Activated CD8-positive, alpha-beta memory T cell treated with anti-CD3 and anti-CD28 coated beads, Interleukin-2, amount 10 ng/mL, durations not matched to agents 7 days and 5 days (primary cell): ENCODE measurements around the gene ATXN1. TPM values are rescaled to one million over a fixed set of nuclear protein-coding genes. Genes with fewer than 3 reads are reported as not detected.
"Not testable (repeated sequence)": the region's sequence is repeated elsewhere in the genome, so short reads cannot be mapped to it uniquely, and the experiment has no call there.

ENCODE experiments used
- ATAC-seq: fragments of 150-1000 bp; cut with Tn5 transposase; one replicate; pipeline ENCODE4 v1.10.0; 2021; ENCODE audit warnings: moderate library complexity
- CTCF ChIA-PET: fragments of 350-600 bp; sonication (Branson Sonifier 250); formaldehyde crosslinking; loops from one replicate; lab custom pipeline; 2021; ENCODE audit warnings: antibody characterized with exemption; lab: Charles Lee
- DNase-seq: peaks from one replicate; pipeline ENCODE4 v3.0.0-alpha.2; 2020
- H3K27ac Mint-ChIP-seq: one replicate; pipeline ENCODE4 v1.8.0; 2021; ENCODE audit warnings: mild to moderate bottlenecking, mixed read lengths
- H3K27me3 Mint-ChIP-seq: one replicate; pipeline ENCODE4 v1.8.0; 2021; ENCODE audit warnings: mixed read lengths
- H3K36me3 Mint-ChIP-seq: one replicate; pipeline ENCODE4 v1.8.0; 2021; ENCODE audit warnings: mild to moderate bottlenecking, mixed read lengths
- H3K4me1 Mint-ChIP-seq: one replicate; pipeline ENCODE4 v1.8.0; 2021; ENCODE audit warnings: mixed read lengths
- H3K4me3 Mint-ChIP-seq: one replicate; pipeline ENCODE4 v1.8.0; 2021; ENCODE audit warnings: mild to moderate bottlenecking, moderate library complexity, mixed read lengths
- H3K9me3 Mint-ChIP-seq: one replicate; pipeline ENCODE4 v1.8.0; 2022; ENCODE audit warnings: low read depth, mixed read lengths
- total RNA-seq, 2 experiments: library from RNA; stranded (reverse); gene quantifications; one replicate each; pipeline ENCODE4 v1.2.3, GENCODE V29; 2021

ATXN1 gene
- total RNA-seq, 2 experiments from 2014 or later: 84.6 to 117 TPM

DNA sequence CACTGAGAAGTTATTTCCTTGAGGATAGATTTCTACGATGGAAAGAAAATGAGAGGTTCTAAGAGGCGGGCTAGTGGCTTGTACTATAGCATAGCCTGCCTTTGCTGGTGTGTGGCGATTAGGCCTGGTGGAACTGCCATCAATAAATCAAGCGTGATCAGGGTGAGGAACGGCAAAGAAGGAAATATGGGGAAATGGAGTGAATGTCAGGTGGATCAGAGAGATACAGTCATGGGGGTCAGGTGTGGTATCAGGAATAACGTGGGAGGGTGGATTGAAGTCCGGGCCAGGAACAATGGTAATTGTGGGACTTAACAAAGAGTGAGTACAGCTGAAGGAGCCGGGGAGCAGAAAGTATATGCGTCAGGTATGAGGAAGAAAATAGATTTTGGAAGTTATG, 500.7 kb downstream of the ATXN1 start:
- CTCF ChIA-PET, H3K4me1 Mint-ChIP-seq, H3K27ac Mint-ChIP-seq, DNase-seq, H3K4me3 Mint-ChIP-seq, H3K36me3 Mint-ChIP-seq, ATAC-seq, H3K9me3 Mint-ChIP-seq: not testable (repeated sequence)
- H3K27me3 Mint-ChIP-seq: peaks cover 11% of the 10 kb centered on the region

DNA sequence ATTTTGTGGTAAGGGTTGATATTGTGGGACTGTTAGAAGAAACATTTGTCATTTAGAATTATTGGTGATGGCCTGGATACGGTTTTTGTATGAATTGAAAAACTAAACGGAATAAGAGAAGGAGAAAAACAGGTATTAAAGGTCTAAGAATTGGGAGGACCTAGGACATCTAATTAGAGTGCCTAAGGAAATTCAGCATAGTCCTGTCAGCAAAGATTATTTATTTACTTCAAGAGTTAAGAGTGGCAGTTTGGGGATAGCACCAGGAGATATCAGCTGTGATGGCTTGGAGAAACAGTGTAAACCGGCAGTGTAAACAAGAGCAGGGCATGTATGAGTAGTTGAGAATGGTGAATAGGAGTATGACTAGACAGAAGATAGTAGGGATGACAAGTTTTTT, 501.7 kb downstream of the ATXN1 start:
- H3K27me3 Mint-ChIP-seq: peaks cover 11% of the 10 kb centered on the region
- DNase-seq, H3K27ac Mint-ChIP-seq, CTCF ChIA-PET, H3K4me3 Mint-ChIP-seq, H3K36me3 Mint-ChIP-seq, H3K9me3 Mint-ChIP-seq, ATAC-seq, H3K4me1 Mint-ChIP-seq: not testable (repeated sequence)

DNA sequence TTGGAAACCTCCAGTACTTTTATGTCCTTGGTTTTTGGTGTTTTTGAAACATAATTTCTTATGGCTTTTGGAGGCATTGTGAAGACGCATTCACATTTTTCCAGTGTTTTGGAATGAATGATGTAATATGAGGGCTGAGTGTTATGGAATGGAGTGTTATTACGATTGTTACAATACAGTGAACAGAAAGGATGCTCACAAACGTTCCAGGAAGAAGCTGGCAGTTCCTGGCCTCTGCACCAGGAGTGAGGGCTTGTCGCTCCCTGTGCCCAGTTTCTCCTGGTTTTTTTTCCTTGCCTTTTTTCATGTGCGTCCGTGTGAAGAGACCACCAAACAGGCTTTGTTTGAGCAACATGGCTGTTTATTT, 502.6 kb downstream of the ATXN1 start:
- DNase-seq (no peak), ATAC-seq (no peak)
- peaks cover 6% of the 10 kb centered on the region for H3K27me3 Mint-ChIP-seq
- no peak overlapping the region for H3K4me3 Mint-ChIP-seq
- no peak overlapping the region for H3K27ac Mint-ChIP-seq
- no peaks in the 10 kb centered on the region for H3K4me1 Mint-ChIP-seq
- H3K9me3 Mint-ChIP-seq: no peaks in the 10 kb centered on the region
- no peaks in the 10 kb centered on the region for H3K36me3 Mint-ChIP-seq
- CTCF ChIA-PET: no interaction called here

DNA sequence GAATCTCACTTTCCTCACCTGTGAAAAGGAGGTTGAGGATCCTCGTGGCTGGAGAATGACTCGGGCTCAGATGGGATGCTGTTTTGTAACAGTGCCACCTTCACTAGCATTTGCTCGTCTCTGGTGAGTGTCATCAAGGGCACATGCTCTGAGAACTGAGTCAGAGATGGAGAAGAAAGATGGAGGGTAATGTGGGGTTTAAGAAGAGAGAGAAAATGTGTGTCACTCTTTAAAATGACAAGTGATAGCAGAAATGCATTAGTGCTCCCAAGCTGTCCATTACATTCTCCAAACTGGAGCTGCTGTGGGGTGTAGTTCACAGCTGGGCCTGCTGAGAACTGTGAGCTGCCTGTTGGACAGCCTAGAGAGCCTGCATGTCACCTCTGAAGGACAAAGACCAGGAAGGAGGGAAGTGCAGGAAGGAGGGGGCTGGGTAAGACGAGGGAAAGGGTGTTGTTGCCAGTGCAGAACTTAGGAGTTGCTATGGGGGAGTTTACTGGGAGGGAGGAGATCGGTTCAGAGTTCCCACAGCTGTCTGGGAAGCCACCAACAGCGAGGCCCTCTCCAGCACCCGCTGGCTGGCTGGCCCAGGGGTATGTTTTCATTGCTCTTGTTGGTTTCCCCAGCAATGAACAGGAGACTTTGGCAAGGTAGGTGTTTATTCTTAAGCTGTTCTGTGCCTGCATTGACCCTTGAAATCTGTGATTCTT, 503.1 kb downstream of the ATXN1 start:
- no peak overlapping the region for H3K27ac Mint-ChIP-seq
- H3K9me3 Mint-ChIP-seq: no peaks in the 10 kb centered on the region
- CTCF ChIA-PET: interaction anchor here (1.0 kb wide), 1 partner anchor 19 kb away, joined by 4 read pairs; no protein-coding TSS in a partner anchor
- no peaks in the 10 kb centered on the region for H3K36me3 Mint-ChIP-seq
- ATAC-seq (no peak), DNase-seq (no peak)
- no peak overlapping the region for H3K4me3 Mint-ChIP-seq
- no peaks in the 10 kb centered on the region for H3K4me1 Mint-ChIP-seq
- H3K27me3 Mint-ChIP-seq: peaks cover 5% of the 10 kb centered on the region

DNA sequence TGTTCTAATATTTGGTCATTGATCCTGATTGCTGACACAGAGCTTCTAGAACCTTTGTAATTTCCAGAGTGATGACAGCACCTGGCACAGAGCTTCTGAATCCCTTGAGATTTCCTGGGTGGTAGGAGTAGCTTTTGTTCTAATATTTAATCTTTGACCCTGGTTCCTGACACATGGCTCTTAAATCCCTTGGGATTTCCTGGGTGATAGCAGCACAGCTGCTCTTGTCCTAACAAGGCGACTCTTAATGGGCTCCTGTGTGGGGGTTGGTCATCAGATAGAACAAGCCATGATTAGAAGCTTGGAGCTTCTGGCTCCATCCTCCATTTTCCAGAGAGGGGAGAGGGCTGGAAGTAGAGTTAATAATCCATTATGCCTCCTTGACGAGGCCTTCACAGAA, 504.5 kb downstream of the ATXN1 start:
- Mint-ChIP-seq H3K36me3 (no peaks in the 10 kb centered on the region), H3K4me1 (no peaks in the 10 kb centered on the region), H3K27me3 (peaks cover 5% of the 10 kb centered on the region), H3K9me3 (no peaks in the 10 kb centered on the region), H3K27ac (no peak overlapping the region), H3K4me3 (no peak overlapping the region)
- DNase-seq (no peak), ATAC-seq (no peak)
- CTCF ChIA-PET: no interaction called here

DNA sequence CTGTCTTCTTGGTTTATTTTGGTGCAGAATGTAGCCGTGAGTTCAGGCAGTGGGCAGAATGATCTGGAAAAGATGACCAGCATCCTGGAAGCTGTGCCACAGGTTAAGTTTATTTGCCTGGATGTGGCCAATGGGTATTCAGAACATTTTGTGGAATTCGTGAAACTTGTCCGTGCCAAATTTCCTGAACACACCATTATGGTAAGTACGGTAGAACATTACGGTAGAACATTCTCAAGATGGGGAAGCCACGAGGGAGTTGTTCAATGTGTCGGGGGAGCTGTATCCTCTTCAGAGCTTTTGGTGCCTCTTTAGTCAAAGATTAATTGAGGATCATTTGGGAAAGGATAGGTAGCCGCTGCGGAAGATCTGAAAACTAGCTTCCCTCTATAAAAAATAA, 506.7 kb downstream of the ATXN1 start:
- no peak overlapping the region for H3K27ac Mint-ChIP-seq
- H3K4me3 Mint-ChIP-seq: no peak overlapping the region
- no peaks in the 10 kb centered on the region for H3K4me1 Mint-ChIP-seq
- no peaks in the 10 kb centered on the region for H3K9me3 Mint-ChIP-seq
- H3K36me3 Mint-ChIP-seq: no peaks in the 10 kb centered on the region
- DNase-seq (no peak), ATAC-seq (no peak)
- CTCF ChIA-PET: interaction anchor here (1.0 kb wide), 1 partner anchor 15 kb away, joined by 3 read pairs; no protein-coding TSS in a partner anchor
- peaks cover 5% of the 10 kb centered on the region for H3K27me3 Mint-ChIP-seq

DNA sequence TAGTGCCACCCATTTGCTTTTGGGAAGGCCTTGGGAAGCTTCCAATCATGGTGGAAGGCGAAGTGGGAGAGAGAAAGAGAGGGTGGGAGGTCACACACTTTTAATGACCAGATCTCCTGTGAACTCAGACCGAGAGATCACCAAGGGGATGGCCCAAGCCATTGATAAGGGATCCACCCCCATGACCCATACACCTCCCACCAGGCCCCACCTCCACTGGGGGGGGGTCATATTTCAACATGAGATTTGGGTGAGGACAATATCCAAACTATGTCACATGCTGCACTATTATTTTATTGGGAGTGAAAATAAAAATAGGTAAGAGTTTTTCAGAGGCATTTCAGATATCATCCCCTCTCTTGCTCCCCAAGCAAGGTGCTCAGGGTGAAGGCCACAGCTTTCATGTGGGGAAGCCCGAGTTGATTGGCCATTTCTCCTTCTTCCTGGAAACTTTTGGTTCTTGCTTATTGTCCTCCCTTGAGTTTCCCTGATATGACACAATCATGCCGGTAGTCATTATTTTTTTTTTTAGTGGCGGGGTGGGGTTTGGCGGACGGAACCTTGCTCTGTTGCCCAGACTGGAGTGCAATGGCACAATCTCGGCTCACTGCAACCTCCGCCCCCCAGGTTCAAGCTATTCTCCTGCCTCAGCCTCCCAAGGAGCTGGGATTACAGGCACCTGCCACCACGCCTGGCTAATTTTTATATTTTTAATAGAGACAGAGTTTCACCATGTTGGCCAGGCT, 507.7 kb downstream of the ATXN1 start:
- peaks cover 5% of the 10 kb centered on the region for H3K27me3 Mint-ChIP-seq
- no peak overlapping the region for H3K4me3 Mint-ChIP-seq
- no peaks in the 10 kb centered on the region for H3K36me3 Mint-ChIP-seq
- ATAC-seq: no peak
- H3K27ac Mint-ChIP-seq: no peak overlapping the region
- H3K4me1 Mint-ChIP-seq: no peaks in the 10 kb centered on the region
- DNase-seq: no peak
- CTCF ChIA-PET: interaction anchor here (1.0 kb wide), 1 partner anchor 14 kb away, joined by 3 read pairs; no protein-coding TSS in a partner anchor
- no peaks in the 10 kb centered on the region for H3K9me3 Mint-ChIP-seq

DNA sequence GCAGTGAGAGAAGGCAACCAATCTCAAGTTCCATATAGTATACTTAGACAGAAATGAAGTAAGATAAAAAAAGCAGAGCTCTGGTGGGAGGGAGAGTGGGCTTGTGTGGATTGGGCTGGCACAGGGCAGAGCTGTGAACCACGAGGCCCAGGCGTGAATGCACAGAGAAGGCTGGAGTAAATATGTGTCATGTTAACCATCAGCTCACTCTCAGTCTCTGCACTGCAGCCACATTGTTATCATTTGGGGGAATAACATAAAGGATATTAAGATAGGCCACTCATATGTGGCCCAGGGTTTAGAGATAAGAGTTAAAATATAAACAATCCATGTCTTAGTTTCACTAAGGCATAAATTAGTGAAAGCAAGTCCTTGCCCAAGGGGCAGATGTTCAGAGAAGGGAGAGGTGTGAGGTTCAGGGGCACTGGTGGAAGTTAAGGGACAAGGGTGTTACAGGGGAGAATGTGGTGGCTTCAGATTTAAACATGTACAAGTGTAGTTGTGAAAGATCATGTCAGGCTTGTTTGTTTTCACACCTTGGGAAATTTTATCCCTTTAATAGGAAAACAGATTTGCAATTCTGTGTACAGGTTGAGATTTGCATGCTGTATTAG, 508.5 kb downstream of the ATXN1 start:
- Mint-ChIP-seq H3K4me3 (no peak overlapping the region), H3K27me3 (peaks cover 3% of the 10 kb centered on the region), H3K4me1 (no peaks in the 10 kb centered on the region), H3K27ac (no peak overlapping the region), H3K36me3 (peaks cover 2% of the 10 kb centered on the region), H3K9me3 (no peaks in the 10 kb centered on the region)
- CTCF ChIA-PET: no interaction called here
- ATAC-seq: no peak
- no peak for DNase-seq

DNA sequence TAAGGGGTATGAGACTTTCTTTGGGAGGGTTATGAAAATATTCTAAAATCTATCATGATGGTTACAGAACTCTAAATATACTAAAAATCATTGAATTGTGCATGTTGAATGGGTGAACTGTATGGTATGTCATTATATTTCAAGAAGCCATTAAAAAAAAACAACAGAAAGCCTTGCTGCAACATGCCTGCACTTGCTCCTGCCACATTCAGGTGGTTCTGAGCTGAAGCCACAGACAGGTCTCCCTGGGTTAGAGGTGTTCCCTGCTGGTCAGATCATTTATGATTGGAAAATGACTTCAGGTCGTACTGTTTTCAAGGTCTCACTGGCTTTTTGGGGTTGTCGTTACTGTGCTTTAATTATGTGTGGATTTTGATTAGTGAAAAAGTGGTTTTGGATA, 509.6 kb downstream of the ATXN1 start:
- H3K36me3 Mint-ChIP-seq: peaks cover 4% of the 10 kb centered on the region
- no peak for DNase-seq
- ATAC-seq: no peak
- H3K27ac Mint-ChIP-seq: no peak overlapping the region
- peaks cover 3% of the 10 kb centered on the region for H3K27me3 Mint-ChIP-seq
- H3K4me3 Mint-ChIP-seq: no peak overlapping the region
- no peaks in the 10 kb centered on the region for H3K4me1 Mint-ChIP-seq
- CTCF ChIA-PET: no interaction called here
- H3K9me3 Mint-ChIP-seq: no peaks in the 10 kb centered on the region

DNA sequence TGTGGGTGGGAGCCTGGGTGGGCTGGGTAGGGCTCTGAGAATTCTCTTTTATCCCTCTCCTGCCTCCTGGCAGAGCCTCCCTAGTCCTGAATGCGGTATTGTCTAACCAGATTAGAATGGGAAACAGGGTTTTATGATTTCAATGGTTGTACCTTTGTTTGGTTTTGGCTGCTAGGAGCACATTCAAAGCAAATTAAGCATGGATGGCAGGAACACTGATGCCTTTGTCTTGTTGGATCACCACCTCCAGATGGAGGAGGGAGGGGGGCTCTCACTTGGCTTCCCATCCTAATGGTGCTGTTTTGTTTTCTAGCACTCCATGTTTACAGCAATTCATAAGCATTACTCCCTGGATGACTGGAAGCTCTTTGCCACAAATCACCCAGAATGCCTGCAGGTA, 511.3 kb downstream of the ATXN1 start:
- Mint-ChIP-seq H3K4me3 (no peak overlapping the region), H3K9me3 (no peaks in the 10 kb centered on the region), H3K36me3 (peaks cover 7% of the 10 kb centered on the region), H3K27me3 (peaks cover 3% of the 10 kb centered on the region), H3K4me1 (no peaks in the 10 kb centered on the region), H3K27ac (no peak overlapping the region)
- no peak for ATAC-seq
- CTCF ChIA-PET: no interaction called here
- DNase-seq: no peak
